ENCODE results near the gene MIOS.

Gene MIOS

GRCh38 chr7:7536396-7537019 is 30.2 kb upstream of the MIOS start:
- DNase-seq, result no peak
- Histone ChIP-seq H3K23ac (ENCODE audit: low read length in 2 of 2) (no peak overlapping the region), H3K4ac (ENCODE audit: low read depth in 1 of 2, low read length in 2 of 2) (no peak overlapping the region), H3K4me2 (ENCODE audit: low read length, poor library complexity, severe bottlenecking) (no peak overlapping the region), H4K8ac (ENCODE audit: low read length) (no peak overlapping the region), H3K36me3 (ENCODE audit: control insufficient read depth in 1 of 2, insufficient read depth in 2 of 2, low read depth in 1 of 2, low read length in 2 of 2) (no peaks in the 10 kb centered on the region), H3K14ac (ENCODE audit: low read length in 2 of 2) (no peak overlapping the region), H2BK15ac (ENCODE audit: low read depth, poor library complexity, severe bottlenecking) (no peak overlapping the region), H4K91ac (ENCODE audit: low read length) (no peak overlapping the region), H3K4me1 (ENCODE audit: control insufficient read depth, insufficient read depth, low read depth, low read length) (peaks cover 2% of the 10 kb centered on the region), H3K27ac (ENCODE audit: low read length, poor library complexity, severe bottlenecking) (no peak overlapping the region), H2BK120ac (ENCODE audit: low read depth, low read length) (no peak overlapping the region), H2BK5ac (ENCODE audit: low read depth, low read length, poor library complexity, severe bottlenecking) (no peak overlapping the region), H2BK12ac (ENCODE audit: low read length in 2 of 2) (no peak overlapping the region), H2AK5ac (ENCODE audit: low read length, severe bottlenecking) (no peak overlapping the region), H3K9me3 (ENCODE audit: control insufficient read depth, low read length) (no peaks in the 10 kb centered on the region), H3K9ac (ENCODE audit: low read length) (no peak overlapping the region), H3K18ac (ENCODE audit: low read depth in 1 of 2, low read length in 2 of 2) (no peak overlapping the region), H3K79me1 (replicated peaks; ENCODE audit: low read length, poor library complexity, severe bottlenecking) (no peaks in the 10 kb centered on the region), H3K4me3 (ENCODE audit: insufficient read depth in 1 of 2, low read depth in 1 of 2, low read length in 2 of 2) (no peak overlapping the region), H3K27me3 (ENCODE audit: control insufficient read depth in 1 of 2, insufficient read depth in 1 of 2, low read length in 2 of 2) (no peaks in the 10 kb centered on the region), H2AFZ (ENCODE audit: low read depth, low read length) (no peak overlapping the region)
- 100% methylated on average over 2 of the region's 5 CpGs for WGBS

GRCh38 chr7:7537711-7538110 is 29.0 kb upstream of the MIOS start:
- H3K23ac ChIP-seq (ENCODE audit: low read length in 2 of 2), result no peak overlapping the region
- H3K36me3 ChIP-seq (ENCODE audit: control insufficient read depth in 1 of 2, insufficient read depth in 2 of 2, low read depth in 1 of 2, low read length in 2 of 2), result no peaks in the 10 kb centered on the region
- H3K27ac ChIP-seq (ENCODE audit: low read length, poor library complexity, severe bottlenecking), result no peak overlapping the region
- no peaks in the 10 kb centered on the region for H3K27me3 ChIP-seq (ENCODE audit: control insufficient read depth in 1 of 2, insufficient read depth in 1 of 2, low read length in 2 of 2)
- H3K79me1 ChIP-seq (replicated peaks; ENCODE audit: low read length, poor library complexity, severe bottlenecking), result no peaks in the 10 kb centered on the region
- no peak overlapping the region for H2AK5ac ChIP-seq (ENCODE audit: low read length, severe bottlenecking)
- H3K9ac ChIP-seq (ENCODE audit: low read length), result no peak overlapping the region
- H4K91ac ChIP-seq (ENCODE audit: low read length), result no peak overlapping the region
- peaks cover 2% of the 10 kb centered on the region for H3K4me1 ChIP-seq (ENCODE audit: control insufficient read depth, insufficient read depth, low read depth, low read length)
- no peak overlapping the region for H3K18ac ChIP-seq (ENCODE audit: low read depth in 1 of 2, low read length in 2 of 2)
- no peak overlapping the region for H2BK120ac ChIP-seq (ENCODE audit: low read depth, low read length)
- no peak overlapping the region for H3K14ac ChIP-seq (ENCODE audit: low read length in 2 of 2)
- H3K9me3 ChIP-seq (ENCODE audit: control insufficient read depth, low read length), result no peaks in the 10 kb centered on the region
- no peak overlapping the region for H2BK12ac ChIP-seq (ENCODE audit: low read length in 2 of 2)
- DNase-seq, result no peak
- no peak overlapping the region for H2BK5ac ChIP-seq (ENCODE audit: low read depth, low read length, poor library complexity, severe bottlenecking)
- H2AFZ ChIP-seq (ENCODE audit: low read depth, low read length), result no peak overlapping the region
- no peak overlapping the region for H3K4me2 ChIP-seq (ENCODE audit: low read length, poor library complexity, severe bottlenecking)
- H3K4me3 ChIP-seq (ENCODE audit: insufficient read depth in 1 of 2, low read depth in 1 of 2, low read length in 2 of 2), result no peak overlapping the region
- no peak overlapping the region for H4K8ac ChIP-seq (ENCODE audit: low read length)
- 92% methylated on average over 2 of the region's 2 CpGs for WGBS
- H2BK15ac ChIP-seq (ENCODE audit: low read depth, poor library complexity, severe bottlenecking), result no peak overlapping the region
- H3K4ac ChIP-seq (ENCODE audit: low read depth in 1 of 2, low read length in 2 of 2), result no peak overlapping the region

- Histone ChIP-seq H3K14ac (ENCODE audit: low read length in 2 of 2) (no peak overlapping the region), H2AK5ac (ENCODE audit: low read length, severe bottlenecking) (no peak overlapping the region), H2BK120ac (ENCODE audit: low read depth, low read length) (no peak overlapping the region), H3K79me1 (replicated peaks; ENCODE audit: low read length, poor library complexity, severe bottlenecking) (no peaks in the 10 kb centered on the region), H3K4me2 (ENCODE audit: low read length, poor library complexity, severe bottlenecking) (no peak overlapping the region), H3K4me3 (ENCODE audit: insufficient read depth in 1 of 2, low read depth in 1 of 2, low read length in 2 of 2) (no peak overlapping the region), H2AFZ (ENCODE audit: low read depth, low read length) (no peak overlapping the region), H3K23ac (ENCODE audit: low read length in 2 of 2) (no peak overlapping the region), H3K9ac (ENCODE audit: low read length) (no peak overlapping the region), H3K36me3 (ENCODE audit: control insufficient read depth in 1 of 2, insufficient read depth in 2 of 2, low read depth in 1 of 2, low read length in 2 of 2) (no peaks in the 10 kb centered on the region), H3K4ac (ENCODE audit: low read depth in 1 of 2, low read length in 2 of 2) (no peak overlapping the region), H3K27ac (ENCODE audit: low read length, poor library complexity, severe bottlenecking) (no peak overlapping the region), H3K27me3 (ENCODE audit: control insufficient read depth in 1 of 2, insufficient read depth in 1 of 2, low read length in 2 of 2) (no peaks in the 10 kb centered on the region), H3K18ac (ENCODE audit: low read depth in 1 of 2, low read length in 2 of 2) (no peak overlapping the region), H4K91ac (ENCODE audit: low read length) (no peak overlapping the region), H3K4me1 (ENCODE audit: control insufficient read depth, insufficient read depth, low read depth, low read length) (peaks cover 2% of the 10 kb centered on the region), H2BK15ac (ENCODE audit: low read depth, poor library complexity, severe bottlenecking) (no peak overlapping the region), H2BK5ac (ENCODE audit: low read depth, low read length, poor library complexity, severe bottlenecking) (no peak overlapping the region), H4K8ac (ENCODE audit: low read length) (no peak overlapping the region), H3K9me3 (ENCODE audit: control insufficient read depth, low read length) (no peaks in the 10 kb centered on the region), H2BK12ac (ENCODE audit: low read length in 2 of 2) (no peak overlapping the region)
- no peak for DNase-seq
- 94% methylated on average over 3 of the region's 4 CpGs for WGBS
These were observed 27.5 kb upstream of the MIOS start for GRCh38 chr7:7539152-7539551.

- no peaks in the 10 kb centered on the region for H3K9me3 ChIP-seq (ENCODE audit: control insufficient read depth, low read length)
- no peak for DNase-seq
- H2BK5ac ChIP-seq (ENCODE audit: low read depth, low read length, poor library complexity, severe bottlenecking), result no peak overlapping the region
- no peak overlapping the region for H2AFZ ChIP-seq (ENCODE audit: low read depth, low read length)
- no peak overlapping the region for H2BK120ac ChIP-seq (ENCODE audit: low read depth, low read length)
- H4K91ac ChIP-seq (ENCODE audit: low read length), result no peak overlapping the region
- WGBS, result 94% methylated on average over 3 of the region's 4 CpGs
- no peak overlapping the region for H3K4ac ChIP-seq (ENCODE audit: low read depth in 1 of 2, low read length in 2 of 2)
- H3K18ac ChIP-seq (ENCODE audit: low read depth in 1 of 2, low read length in 2 of 2), result no peak overlapping the region
- H3K23ac ChIP-seq (ENCODE audit: low read length in 2 of 2), result no peak overlapping the region
- no peak overlapping the region for H3K4me2 ChIP-seq (ENCODE audit: low read length, poor library complexity, severe bottlenecking)
- no peak overlapping the region for H3K14ac ChIP-seq (ENCODE audit: low read length in 2 of 2)
- no peaks in the 10 kb centered on the region for H3K79me1 ChIP-seq (replicated peaks; ENCODE audit: low read length, poor library complexity, severe bottlenecking)
- H3K27ac ChIP-seq (ENCODE audit: low read length, poor library complexity, severe bottlenecking), result no peak overlapping the region
- no peak overlapping the region for H3K4me3 ChIP-seq (ENCODE audit: insufficient read depth in 1 of 2, low read depth in 1 of 2, low read length in 2 of 2)
- no peak overlapping the region for H3K9ac ChIP-seq (ENCODE audit: low read length)
- no peak overlapping the region for H4K8ac ChIP-seq (ENCODE audit: low read length)
- no peak overlapping the region for H2BK15ac ChIP-seq (ENCODE audit: low read depth, poor library complexity, severe bottlenecking)
- peaks cover 2% of the 10 kb centered on the region for H3K4me1 ChIP-seq (ENCODE audit: control insufficient read depth, insufficient read depth, low read depth, low read length)
- no peaks in the 10 kb centered on the region for H3K27me3 ChIP-seq (ENCODE audit: control insufficient read depth in 1 of 2, insufficient read depth in 1 of 2, low read length in 2 of 2)
- no peak overlapping the region for H2BK12ac ChIP-seq (ENCODE audit: low read length in 2 of 2)
- H2AK5ac ChIP-seq (ENCODE audit: low read length, severe bottlenecking), result no peak overlapping the region
- H3K36me3 ChIP-seq (ENCODE audit: control insufficient read depth in 1 of 2, insufficient read depth in 2 of 2, low read depth in 1 of 2, low read length in 2 of 2), result no peaks in the 10 kb centered on the region
These were observed 27.0 kb upstream of the MIOS start for GRCh38 chr7:7539711-7540110.

Measured in mesenchymal stem cell (in vitro differentiated cells and primary cell).